DOHH2 (cell line): ENCODE measurements around the gene CADPS2.

Experiments
- H3F3A ChIP-seq: fragments of 200-600 bp; sonication (generic), shearing (Covaris generic); 2 replicates; pipeline ENCODE4 v1.6.0; 2016; ENCODE audit warnings: antibody characterized with exemption, mild to moderate bottlenecking; ENCODE audit not compliant: control insufficient read depth, insufficient read depth
- H3K27ac ChIP-seq: fragments of 200-600 bp; sonication (generic); 2 replicates; pipeline ENCODE4 v1.5.1; 2014; ENCODE audit warnings: low read depth, mild to moderate bottlenecking, low read length, moderate library complexity
- H3K27me3 ChIP-seq: fragments of 200-600 bp; sonication (generic); 2 replicates; pipeline ENCODE4 v1.6.1; 2014; ENCODE audit warnings: mild to moderate bottlenecking, low read length, mixed read lengths; ENCODE audit not compliant: control insufficient read depth
- H3K36me3 ChIP-seq: fragments of 200-600 bp; sonication (generic); 2 replicates; pipeline ENCODE4 v1.6.1; 2014; ENCODE audit warnings: mild to moderate bottlenecking, low read length, moderate library complexity, mixed read lengths; ENCODE audit not compliant: control insufficient read depth
- H3K4me1 ChIP-seq: fragments of 200-600 bp; sonication (generic); 2 replicates; pipeline ENCODE4 v1.6.1; 2014; ENCODE audit warnings: mild to moderate bottlenecking, low read length, mixed read lengths; ENCODE audit not compliant: control insufficient read depth
- H3K4me2 ChIP-seq: fragments of 200-600 bp; sonication (generic); 2 replicates; pipeline ENCODE4 v1.6.0; 2014; ENCODE audit warnings: mild to moderate bottlenecking, low read length, moderate library complexity
- H3K4me3 ChIP-seq: fragments of 200-600 bp; sonication (generic); 2 replicates; pipeline ENCODE4 v1.5.1; 2014; ENCODE audit warnings: mild to moderate bottlenecking, low read length, mixed read lengths
- H3K79me2 ChIP-seq: fragments of 200-600 bp; sonication (generic); 2 replicates; pipeline ENCODE4 v1.6.1; 2014; ENCODE audit warnings: mild to moderate bottlenecking, low read length, mixed read lengths; ENCODE audit not compliant: control insufficient read depth
- H3K9me2 ChIP-seq: fragments of 200-600 bp; sonication (generic); replicated peaks from 2 replicates; pipeline ENCODE4 v1.6.1; 2014; ENCODE audit warnings: mild to moderate bottlenecking, low read length, mixed read lengths; ENCODE audit not compliant: control insufficient read depth
- H3K9me3 ChIP-seq: fragments of 200-600 bp; sonication (generic); 2 replicates; pipeline ENCODE4 v1.6.1; 2014; ENCODE audit warnings: antibody characterized with exemption, low read length, mixed read lengths; ENCODE audit not compliant: control insufficient read depth, insufficient read depth
- H4K20me1 ChIP-seq: fragments of 200-600 bp; sonication (generic); 2 replicates; pipeline ENCODE4 v1.6.0; 2014; ENCODE audit warnings: low read depth, mild to moderate bottlenecking, antibody characterized with exemption, low read length, moderate library complexity; ENCODE audit not compliant: control insufficient read depth, insufficient read depth
- EZH2phosphoT487 ChIP-seq: fragments of 200-600 bp; sonication (generic); IDR thresholded peaks from 2 replicates; pipeline ENCODE4 v1.6.1; 2017; ENCODE audit warnings: borderline replicate concordance, mild to moderate bottlenecking, antibody characterized with exemption, low read length, moderate library complexity, mixed read lengths
- TF ChIP-seq, protein P1 (sequence below): fragments of 200-600 bp; sonication (generic); IDR thresholded peaks from one replicate; pipeline ENCODE4 v1.5.1; 2014; ENCODE audit warnings: antibody characterized with exemption, mild to moderate bottlenecking, low read depth, low read length; ENCODE audit not compliant: poor library complexity, severe bottlenecking

Gene CADPS2

DNA sequence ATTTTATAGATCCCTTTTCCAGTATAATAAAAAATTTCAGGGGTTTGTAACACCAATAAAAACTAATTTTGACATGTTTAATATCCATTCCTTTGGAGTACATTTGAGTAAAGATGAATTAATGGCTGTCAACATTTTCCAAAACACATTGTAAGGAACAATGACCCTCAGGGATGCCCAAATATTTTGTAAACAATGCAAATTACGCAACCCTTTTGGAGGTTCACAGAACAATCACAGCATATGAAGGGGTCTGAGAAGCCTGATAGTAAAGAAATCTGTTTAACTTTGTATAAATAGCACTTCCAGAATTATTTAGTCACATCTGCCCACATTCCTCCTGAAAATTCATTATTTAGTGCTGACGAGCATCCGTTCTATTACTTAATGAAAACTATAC is 428.9 kb downstream of the CADPS2 start:
- no peak for TF ChIP-seq EZH2phosphoT487
- TF ChIP-seq, protein P1, sequence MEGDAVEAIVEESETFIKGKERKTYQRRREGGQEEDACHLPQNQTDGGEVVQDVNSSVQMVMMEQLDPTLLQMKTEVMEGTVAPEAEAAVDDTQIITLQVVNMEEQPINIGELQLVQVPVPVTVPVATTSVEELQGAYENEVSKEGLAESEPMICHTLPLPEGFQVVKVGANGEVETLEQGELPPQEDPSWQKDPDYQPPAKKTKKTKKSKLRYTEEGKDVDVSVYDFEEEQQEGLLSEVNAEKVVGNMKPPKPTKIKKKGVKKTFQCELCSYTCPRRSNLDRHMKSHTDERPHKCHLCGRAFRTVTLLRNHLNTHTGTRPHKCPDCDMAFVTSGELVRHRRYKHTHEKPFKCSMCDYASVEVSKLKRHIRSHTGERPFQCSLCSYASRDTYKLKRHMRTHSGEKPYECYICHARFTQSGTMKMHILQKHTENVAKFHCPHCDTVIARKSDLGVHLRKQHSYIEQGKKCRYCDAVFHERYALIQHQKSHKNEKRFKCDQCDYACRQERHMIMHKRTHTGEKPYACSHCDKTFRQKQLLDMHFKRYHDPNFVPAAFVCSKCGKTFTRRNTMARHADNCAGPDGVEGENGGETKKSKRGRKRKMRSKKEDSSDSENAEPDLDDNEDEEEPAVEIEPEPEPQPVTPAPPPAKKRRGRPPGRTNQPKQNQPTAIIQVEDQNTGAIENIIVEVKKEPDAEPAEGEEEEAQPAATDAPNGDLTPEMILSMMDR, result no peak
- Histone ChIP-seq H3K79me2 (no peaks in the 10 kb centered on the region), H3K9me2 (0 out of 2 replicates have a peak, but pooled peaks cover 3% of the 10 kb centered on the region), H3K27me3 (no peaks in the 10 kb centered on the region), H4K20me1 (no peaks in the 10 kb centered on the region), H3K36me3 (no peaks in the 10 kb centered on the region), H3K4me1 (no peaks in the 10 kb centered on the region), H3F3A (no peaks in the 10 kb centered on the region), H3K27ac (no peak overlapping the region), H3K9me3 (no peaks in the 10 kb centered on the region), H3K4me2 (no peak overlapping the region), H3K4me3 (no peak overlapping the region)

DNA sequence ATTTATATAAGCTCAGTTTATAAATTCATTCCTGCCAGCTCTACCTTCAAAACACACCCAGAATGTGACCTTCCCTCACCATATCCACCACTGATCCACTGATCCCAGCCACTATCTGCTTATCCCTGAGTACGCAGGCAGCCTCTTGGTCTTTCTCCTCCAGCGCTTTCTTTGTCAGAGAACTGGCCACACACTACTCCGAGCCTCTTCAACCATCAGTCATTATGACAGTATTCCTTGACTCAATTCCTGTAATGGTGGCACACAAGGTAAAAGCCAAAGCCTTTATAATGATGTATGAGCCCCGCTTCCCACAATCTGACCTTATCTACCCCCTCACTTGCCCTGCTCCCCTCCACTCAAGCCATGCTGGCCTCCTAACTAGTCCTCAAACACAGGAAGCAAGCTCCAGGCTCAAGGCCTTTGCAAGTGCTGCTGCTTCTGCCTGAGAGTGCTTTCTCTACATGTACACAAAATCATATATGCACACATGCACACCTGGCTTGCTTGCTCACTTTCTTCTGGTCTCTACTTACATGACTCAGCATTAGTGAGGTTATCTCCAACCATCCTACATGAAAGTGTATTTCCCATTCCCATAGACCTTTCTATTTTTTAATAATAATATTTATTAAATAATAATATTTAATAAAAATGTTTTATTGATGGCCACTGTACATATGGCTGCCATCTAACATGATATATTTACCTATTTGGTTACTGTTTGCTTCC is 431.3 kb downstream of the CADPS2 start:
- no peaks in the 10 kb centered on the region for H3F3A ChIP-seq
- no peak for TF ChIP-seq EZH2phosphoT487
- TF ChIP-seq, protein P1, result no peak
- no peaks in the 10 kb centered on the region for H4K20me1 ChIP-seq

DNA sequence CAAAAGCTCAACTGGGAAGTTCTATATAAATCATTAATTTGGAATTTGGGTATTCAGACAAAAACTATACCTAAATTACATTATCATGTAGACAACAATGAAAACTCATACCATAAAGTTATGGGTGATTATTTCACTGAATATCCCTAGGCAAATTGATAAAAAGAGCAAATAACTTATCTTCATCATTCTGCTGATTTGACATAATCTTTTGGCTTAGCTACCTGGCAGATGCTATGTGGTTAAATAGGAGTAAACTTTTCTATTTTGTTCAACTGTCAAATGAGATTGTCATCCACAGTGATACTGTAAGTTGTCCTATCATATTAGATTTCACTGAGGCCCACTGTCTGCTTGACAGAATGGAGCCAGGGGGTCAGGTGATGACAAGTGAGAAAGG is 432.8 kb downstream of the CADPS2 start:
- no peaks in the 10 kb centered on the region for H3K36me3 ChIP-seq
- H3K9me3 ChIP-seq, result no peaks in the 10 kb centered on the region
- no peak for TF ChIP-seq EZH2phosphoT487
- TF ChIP-seq, protein P1, result no peak
- no peaks in the 10 kb centered on the region for H3K79me2 ChIP-seq
- H3K27me3 ChIP-seq, result no peaks in the 10 kb centered on the region
- H3K9me2 ChIP-seq, result 0 out of 2 replicates have a peak, but pooled peaks cover 3% of the 10 kb centered on the region
- H4K20me1 ChIP-seq, result no peaks in the 10 kb centered on the region
- H3K4me1 ChIP-seq, result no peaks in the 10 kb centered on the region
- no peak overlapping the region for H3K27ac ChIP-seq
- no peak overlapping the region for H3K4me2 ChIP-seq
- H3F3A ChIP-seq, result no peaks in the 10 kb centered on the region
- H3K4me3 ChIP-seq, result no peak overlapping the region

More for the DNA sequence above, 431.3 kb downstream of the CADPS2 start:
- H3K9me2 ChIP-seq, result 0 out of 2 replicates have a peak, but pooled peaks cover 3% of the 10 kb centered on the region
- H3K79me2 ChIP-seq, result no peaks in the 10 kb centered on the region
- H3K4me3 ChIP-seq, result no peak overlapping the region
- H3K27ac ChIP-seq, result no peak overlapping the region
- H3K9me3 ChIP-seq, result no peaks in the 10 kb centered on the region
- H3K36me3 ChIP-seq, result no peaks in the 10 kb centered on the region
- H3K4me1 ChIP-seq, result no peaks in the 10 kb centered on the region
- H3K27me3 ChIP-seq, result no peaks in the 10 kb centered on the region
- no peak overlapping the region for H3K4me2 ChIP-seq
